ENCODE data around the gene C1QTNF7.

The C1QTNF7 gene, protein sequence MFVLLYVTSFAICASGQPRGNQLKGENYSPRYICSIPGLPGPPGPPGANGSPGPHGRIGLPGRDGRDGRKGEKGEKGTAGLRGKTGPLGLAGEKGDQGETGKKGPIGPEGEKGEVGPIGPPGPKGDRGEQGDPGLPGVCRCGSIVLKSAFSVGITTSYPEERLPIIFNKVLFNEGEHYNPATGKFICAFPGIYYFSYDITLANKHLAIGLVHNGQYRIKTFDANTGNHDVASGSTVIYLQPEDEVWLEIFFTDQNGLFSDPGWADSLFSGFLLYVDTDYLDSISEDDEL

DNA sequence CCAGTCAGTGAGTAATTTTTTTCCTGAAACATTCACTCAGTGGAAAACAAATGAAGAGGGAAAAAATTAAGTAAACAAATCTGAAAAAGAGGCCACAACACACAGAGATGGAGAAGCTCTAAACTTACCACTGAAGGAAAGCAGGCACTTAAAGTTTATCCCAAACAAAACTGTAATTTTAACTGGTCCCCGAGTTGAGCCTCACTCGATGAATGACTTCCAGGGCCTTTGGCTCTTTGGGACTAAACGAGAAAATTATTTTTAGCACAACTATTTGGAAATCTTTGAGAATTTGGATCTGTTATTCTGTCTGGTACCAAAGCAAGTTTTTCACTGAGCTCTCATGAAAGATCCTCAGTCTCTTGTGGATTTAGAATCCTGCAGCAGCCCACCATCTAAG lies at the start of gene C1QTNF7:
C1QTNF7 (plus strand) TSS at position 333 of the 400 bp plus-strand sequence. CDS start 7,711 bp downstream, outside the sequence.
- no peak for DNase-seq

DNA sequence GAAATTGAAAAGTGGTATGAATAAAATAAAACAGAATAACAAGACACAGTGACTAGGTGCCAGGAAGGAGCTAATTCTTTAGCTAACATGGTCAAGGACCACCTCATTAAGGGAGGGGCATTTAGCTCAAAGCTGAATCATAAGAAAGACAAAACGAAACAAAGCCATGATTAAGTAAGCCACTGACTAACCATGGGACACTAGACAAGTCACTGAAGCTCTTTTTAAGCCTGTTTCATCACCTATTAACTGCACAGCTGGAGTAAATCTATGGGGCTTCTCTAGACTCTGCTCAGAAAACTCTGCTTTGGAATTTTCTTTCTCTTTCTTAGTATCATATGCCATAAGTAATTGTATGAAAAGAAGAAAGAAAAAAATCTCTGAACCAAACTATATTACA lies 49.8 kb upstream of the C1QTNF7 start:
- peak; percentile 6 for DNase-seq

DNA sequence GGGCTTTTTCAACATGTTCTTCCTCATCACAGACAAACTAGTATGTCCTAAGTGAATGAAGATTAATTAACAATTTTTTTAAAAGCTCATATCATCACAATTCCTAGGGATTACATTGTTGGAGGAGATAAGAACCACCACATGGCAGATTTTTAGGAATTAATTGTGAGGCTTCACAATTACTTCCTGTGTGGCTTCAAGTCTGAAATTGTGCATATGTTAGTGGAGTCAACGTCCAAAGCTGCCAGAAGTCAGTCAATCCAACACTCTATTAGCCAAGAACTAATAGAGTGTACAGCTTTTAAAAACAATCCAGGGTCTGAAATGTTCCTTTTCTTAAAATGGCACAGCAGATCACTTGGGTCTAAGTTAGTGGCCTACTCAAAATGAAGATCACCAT lies 49.3 kb upstream of the C1QTNF7 start:
- DNase-seq, result no peak

DNA sequence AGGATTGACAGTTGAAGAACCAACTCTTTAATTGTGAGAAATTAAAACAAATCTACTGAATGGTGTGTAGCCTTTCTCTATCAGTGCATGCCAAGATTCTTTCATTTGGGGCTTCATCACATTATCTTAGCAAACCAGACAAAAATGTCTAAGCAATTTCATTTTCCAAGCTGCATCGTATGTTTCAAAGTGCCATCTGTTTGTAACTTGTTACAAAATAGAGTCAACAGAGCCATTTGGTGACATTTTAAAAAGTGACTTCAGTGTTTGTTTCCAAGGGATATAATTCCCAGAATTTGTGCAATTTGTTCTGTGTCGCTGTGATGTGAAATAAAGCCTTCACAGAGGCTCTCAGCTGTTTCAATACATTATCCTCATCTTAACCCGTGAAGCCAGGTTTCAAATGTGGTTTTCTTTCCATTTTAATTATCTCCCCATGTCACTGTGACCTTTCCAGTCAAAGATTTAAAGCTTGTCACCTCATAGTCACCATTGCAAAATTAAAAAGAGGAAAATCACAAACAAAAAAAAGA lies 46.0 kb upstream of the C1QTNF7 start:
- no peak for DNase-seq

DNA sequence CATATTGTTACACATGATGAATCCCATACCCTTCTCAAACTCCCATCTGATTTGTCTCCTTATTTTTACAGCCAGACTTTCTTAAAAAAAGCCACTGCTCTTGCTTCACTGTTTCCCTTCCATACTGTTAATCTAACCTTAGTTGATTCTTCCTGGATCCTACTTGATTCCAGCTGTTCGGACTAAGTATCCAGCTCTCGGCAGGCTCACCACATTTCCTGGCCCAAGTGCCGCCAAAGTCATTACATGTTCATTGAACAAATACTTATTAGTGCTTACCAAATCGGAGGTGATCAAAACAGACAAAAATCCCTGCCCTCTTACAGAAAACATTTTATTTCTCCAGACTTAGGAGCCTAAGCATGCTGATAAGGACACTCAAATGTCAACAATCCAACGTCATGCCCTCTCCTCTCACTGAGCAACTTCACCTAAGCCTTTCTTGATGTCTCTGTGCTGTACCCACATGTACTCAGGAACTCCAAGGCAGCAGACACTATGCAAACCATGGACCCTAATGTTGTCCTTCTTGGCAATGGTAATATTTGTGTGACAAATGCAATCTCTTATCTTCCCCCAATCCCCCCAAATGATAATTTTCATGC lies 45.1 kb upstream of the C1QTNF7 start:
- no peak for DNase-seq

DNA sequence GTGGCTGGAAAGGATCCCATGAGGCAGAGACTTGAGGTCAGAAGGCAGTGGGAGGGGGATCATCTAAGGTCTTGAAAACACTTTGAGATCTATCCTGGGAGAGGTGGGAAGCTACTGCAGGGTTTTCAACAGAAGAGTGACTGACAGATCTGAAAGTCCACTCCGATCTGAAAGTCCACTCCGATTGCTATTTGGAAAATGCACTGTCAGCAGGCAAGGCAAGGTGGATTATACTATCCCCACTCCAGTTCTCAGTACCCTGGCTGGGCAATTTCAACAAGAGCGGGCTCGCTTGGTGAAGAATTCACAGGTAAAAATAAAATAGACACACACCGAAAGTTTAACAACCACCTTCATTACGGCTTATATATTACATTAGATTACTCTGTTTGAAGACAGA lies 42.3 kb upstream of the C1QTNF7 start:
- no peak for DNase-seq

DNA sequence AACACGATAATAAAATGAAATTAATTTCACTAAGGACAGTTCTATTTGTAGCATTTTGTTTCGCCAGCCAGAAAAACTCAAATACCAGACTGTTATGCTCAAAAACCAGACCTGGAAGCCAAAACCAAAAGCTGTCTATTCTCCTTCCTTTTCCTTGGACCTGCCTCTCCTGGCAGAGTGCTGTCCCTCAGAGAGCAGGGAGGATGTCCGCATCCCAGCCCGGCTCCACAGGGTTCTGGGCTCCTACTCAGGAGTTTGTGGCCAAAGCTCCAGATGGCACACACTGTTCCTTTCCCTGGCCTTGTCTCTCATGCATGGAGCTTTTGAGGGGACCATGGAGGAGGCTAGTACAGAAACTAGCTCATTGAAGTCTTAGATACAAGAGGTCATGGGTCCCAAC lies 41.9 kb upstream of the C1QTNF7 start:
- DNase-seq, result no peak

DNA sequence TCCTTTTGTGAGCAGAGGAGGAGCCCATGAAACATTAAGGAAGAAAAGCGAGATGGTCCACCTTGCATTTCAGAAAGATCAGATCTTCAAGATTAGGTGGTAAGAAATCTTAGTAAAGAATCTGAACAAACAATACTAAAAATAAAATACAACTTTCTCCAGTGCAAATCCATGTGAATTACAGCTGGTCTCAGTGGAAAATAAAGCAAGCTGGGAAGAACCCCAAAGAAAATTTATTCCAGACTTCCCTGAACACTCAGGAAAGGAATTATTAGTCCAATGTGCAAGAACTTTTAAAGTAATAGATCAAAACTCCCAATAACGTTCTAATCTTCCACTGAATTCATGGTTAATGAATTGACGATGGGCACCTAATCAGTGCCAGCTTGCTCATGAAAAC lies 37.3 kb upstream of the C1QTNF7 start:
- no peak for DNase-seq

DNA sequence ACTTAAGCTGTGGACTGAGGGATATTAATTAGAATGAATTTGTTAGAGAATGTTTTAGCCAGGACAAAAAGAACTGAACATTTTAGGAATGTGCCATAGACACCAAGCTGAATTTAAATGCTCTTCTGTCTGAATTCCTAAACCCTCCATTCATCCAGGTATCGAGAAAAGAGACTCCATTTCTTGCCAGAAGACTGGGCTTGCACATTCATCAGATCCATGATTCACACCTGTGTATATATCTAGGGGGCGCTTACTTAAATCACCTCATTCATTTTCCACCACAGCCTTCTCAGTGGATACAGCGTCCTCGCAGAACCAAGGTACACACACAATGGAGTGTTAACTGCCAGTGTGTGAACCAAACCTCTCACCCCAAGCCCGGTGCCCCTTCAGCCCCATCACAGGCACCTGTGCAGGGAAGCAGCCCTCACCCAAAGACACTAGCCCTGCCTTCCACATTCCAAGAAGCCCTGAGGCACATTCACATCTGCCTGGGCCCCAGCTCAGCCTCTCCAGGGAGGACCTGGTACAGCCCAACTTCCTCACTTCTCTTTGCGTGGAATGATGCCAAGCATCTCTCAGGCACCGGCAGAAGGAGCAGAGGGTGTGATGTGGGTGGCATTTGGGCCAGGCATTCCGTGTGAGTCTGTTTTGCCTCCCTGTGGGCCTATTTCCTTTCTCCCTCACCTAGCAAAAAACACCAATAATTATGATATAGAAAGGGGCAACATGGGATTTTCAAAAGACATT lies 35.6 kb upstream of the C1QTNF7 start:
- no peak for DNase-seq

DNA sequence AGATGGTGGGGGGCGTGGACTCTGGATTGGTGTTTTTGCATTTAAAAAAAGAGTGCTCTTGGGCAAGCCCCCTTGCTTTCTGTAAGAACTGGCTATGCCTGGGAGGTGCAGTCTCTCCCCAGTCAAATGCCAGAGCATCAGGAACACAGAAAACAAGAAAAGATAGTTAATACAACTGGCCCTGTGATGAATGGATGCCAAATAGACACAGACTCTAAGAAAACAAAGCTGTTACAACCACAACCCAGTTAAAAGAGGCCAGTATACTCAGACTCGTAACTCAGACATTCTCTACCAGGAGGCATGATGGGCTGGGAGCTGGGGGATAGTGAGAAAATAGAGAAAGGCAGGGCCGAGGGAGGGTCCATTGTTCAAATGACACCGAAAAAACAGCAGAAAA lies 32.5 kb upstream of the C1QTNF7 start:
- no peak for DNase-seq

DNA sequence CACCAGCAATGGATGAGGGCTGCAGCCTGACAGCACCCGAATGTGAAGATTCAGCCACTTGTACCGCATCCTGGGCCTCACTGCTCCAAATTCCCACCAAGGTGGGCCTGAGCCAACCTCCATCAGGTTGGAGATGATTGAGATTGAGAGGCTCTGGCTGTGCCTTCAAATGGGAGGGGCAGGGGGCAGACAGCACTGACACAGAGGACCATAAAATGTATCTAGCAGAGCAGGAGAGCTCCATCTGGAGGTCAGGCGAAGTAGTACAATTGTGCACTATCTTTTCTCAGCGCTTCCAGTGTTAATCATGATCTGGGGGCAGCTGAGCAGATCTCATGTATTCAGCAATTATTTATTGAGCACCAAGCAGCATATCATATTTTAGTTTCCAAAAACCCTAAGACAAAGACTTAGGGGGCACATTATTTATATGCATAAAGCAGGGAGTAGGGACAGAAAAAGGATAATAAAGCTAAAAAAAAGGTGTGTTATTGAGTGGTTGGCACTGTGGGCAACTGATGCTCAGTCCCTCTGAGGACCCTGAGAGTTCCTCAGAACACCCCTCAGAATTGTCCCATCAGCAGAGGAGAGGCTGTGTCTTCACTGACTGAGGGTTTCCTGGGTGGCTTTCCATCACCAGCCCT lies 31.6 kb upstream of the C1QTNF7 start:
- peak; percentile 61 for DNase-seq

DNA sequence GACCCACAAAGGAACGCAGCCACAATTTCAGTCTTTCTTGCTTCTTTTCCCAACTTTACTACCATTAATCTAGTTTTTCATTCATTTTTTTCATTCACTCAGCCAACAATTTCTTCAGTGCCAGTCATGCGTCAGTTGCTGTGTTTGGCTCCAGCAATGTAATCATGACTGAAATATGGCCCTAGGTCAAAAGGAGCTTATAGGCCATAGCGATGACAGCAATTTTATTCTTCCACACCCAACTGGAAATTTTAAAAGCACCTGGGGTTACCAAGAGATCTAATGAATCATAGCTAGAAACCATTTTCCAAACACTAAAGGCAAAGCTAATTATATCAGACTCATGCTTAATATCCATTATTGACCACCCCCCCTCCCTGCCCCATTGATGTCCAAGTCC lies 29.8 kb upstream of the C1QTNF7 start:
- no peak for DNase-seq

DNA sequence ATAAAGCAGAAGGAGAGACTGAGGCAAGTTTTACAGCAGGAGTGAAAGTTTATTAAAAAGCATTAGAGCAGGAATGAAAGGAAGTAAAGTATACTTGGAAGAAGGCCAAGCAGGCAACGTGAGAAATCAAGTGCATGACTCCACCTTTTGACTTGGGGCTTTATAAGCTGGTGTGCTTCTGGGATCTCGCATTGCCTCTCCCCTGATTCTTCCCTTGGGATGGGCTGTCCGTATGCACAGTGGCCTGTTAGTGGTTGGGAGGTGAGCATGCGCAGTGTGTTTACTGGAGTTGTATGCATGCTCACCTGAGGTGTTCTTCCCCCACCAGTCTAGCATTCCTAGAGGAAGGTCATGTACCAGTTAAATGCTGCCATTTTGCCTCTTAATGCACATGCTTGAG lies 29.1 kb upstream of the C1QTNF7 start:
- DNase-seq, result no peak

DNA sequence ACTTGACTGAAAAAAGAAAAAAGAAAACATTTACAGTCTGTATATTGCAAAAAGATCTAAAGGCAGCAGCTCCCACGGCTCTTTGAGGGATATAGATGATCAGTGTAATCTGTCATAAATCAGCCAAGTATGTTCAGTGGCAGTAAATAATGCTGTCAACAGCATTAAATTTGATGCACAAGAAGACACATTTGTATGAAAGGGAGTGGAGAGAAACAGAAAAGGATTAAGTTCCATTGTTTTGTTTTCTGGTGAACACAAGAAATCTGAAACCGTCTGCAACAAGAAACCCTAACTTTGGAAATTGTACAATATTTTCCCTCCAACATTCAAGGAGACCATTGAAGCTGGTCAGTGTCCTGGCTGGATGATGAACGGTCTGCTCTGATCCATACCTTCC lies 27.6 kb upstream of the C1QTNF7 start:
- DNase-seq, result no peak

DNA sequence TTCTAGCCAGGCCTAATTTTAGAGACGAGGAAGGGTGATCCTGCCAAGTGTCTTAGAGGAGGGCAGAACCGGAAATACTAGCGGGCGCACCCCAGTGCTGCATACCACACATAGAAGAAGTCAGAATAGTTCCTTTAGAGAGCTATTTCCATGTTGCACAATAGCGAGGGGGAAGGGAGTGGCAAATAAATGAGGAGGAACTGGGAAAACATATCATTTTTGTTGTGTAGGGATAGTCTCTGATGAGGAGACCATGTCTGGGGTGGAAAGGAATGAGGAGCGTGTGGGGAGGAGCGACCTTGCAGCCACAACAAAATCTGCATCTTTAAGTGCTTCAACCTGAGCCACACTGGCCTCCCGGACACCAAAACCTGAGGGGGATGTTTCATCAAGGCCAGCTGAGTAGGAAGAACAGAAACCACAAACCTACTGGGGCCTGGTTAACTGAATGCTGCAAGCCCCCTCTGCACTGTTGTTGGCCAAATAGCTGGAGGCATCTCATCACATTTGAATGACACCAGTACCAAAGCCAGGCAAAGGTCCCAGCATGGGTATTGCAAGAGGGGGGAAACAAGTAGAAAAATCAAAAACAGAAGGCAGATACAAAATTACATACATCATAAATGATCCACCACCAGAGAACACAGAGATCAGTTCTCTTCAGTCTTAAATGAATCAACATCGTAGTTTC lies 26.7 kb upstream of the C1QTNF7 start:
- peak; percentile 36 for DNase-seq

DNA sequence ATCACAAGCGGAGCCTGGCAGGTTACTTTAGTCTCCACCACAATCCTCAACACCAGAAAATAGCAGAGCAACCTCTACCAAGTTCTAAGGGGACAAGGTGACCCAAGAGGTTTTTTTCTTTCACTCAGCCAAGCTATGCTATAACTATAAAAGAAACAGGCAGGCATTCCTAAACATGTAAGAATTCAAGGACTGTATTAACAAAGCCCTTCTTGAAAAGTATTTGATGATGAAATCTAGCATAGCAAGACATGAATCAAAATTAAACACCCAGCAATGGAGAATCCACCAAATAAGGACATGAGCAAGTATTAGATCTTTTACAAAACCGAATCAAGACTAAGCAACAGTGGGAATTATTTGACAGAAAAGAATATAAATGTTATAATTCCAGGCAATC lies 25.7 kb upstream of the C1QTNF7 start:
- no peak for DNase-seq

DNA sequence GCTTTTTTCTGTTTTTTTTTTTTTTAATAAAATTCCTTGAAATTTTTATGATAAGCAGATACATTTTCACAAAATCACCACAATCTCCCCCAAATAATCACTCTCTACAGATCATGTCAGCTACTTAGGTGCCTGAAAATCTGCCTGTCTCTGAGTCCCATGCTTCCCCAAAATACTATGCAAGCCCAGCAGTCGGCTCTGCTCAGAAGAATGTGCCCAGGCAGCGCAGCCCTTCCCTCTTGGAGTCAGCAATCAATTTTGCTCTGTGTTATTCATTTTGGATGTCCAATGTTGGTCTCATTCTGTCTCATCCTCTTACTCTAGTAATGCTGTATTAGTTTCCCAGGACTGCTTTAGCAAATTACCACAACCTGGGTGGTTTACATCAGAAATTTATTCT lies 24.9 kb upstream of the C1QTNF7 start:
- no peak for DNase-seq

DNA sequence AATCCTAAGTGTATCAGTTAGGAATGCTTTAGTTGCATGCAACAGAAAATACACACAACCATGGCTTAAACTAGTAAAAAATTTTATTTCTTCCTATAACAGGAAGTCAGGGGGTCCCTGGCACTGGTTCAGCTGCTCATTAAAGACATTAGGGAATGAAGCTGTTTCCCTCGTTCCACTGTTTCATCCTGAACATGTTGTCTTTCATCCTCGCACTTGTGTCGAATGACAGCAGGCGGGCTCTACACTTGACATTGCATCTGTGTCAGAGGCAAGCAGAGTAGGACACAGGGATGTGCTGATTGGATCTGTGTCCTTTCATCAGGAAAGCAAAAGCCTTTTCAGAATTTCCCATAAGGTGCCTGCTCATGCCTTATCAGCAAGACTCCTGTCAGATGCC lies 22.8 kb upstream of the C1QTNF7 start:
- DNase-seq, result no peak

DNA sequence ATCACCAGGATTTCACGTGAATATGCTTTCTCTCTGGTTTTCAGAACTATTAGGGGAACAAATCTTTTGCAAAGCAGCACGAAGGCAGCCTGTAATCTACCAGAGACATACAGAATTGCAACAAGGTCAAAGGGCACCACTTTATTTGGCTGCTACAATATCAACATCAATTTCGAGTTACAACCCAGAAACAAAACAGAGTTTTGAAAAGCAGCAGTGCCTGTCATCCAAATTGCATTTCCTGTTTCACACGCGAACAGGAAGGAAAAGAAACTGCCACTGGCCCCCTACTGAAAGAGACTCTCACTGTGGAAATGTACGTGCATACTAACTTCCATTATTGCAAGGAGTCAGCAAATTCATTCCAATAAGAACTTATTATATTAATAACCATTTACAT lies 17.1 kb upstream of the C1QTNF7 start:
- DNase-seq, result peak; percentile 40

DNA sequence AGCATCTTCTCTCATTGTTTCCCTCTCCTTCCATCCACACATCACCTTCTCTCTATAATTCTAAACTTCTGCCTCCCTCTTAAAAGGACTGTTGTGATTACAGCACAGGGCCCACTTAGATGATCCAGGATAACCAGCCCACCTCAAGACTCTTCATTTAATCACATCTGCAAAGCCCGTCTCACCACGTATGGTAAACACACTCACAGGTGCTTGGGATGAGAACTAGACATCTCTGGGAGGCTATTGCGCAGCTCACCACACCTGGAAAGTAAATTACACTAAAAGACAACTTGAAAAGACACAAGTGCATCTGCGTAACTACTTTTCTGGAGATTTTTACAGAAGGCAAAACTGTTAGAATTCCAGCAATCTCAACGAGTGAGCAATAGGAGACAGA lies 15.4 kb upstream of the C1QTNF7 start:
- no peak for DNase-seq

DNA sequence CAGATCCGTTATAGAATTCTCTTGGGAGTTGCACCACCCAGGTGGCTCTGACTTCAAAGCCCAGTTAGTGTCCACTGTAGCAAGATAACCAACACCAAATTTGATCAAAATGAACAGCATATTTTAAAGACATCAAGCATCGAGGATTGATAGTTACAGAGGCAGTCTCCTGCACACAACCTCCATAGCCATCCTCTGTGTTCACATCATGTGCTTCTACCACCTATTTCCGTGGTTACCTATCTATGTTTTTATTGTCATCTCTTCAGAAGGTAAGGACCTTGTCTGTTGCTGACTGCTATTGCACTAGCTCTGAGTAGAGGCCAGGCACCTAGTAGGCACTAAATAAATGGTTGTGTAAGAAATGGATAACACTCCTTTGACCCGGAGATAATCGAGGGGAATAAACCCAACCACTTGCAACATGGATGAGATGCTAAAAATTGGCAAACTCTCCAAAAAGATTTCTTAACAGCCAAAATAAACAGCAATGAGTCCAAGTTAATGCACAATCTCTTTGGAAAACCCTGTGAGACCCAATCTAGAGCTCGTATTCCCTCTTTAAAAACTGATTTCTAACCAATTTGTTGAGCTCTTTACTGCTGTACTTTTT lies 14.7 kb upstream of the C1QTNF7 start:
- DNase-seq, result no peak

DNA sequence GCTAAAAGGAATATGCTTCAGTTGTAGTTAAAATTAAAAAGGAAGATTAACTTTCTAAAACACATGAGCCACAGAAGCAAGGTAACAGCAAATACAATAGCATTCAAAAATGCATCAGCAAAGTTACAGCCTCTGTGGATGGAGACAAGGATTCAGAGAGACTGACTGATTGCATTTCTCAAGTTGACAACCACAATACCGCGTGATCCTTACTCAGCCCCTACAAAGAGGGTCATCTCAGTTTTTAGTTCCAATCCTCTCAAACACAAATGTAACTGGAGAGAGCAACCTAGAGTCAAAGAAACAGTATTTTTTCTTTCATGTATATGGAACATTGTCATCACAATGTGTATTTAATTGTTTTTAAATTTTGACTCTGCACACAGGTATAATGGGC lies 14.2 kb upstream of the C1QTNF7 start:
- no peak for DNase-seq

Data from activated CD4-positive, alpha-beta T cell treated with anti-CD3 and anti-CD28 coated beads, Interleukin-10, Interleukin-2, amounts not matched to agents 100 ng/mL and 50 ng/mL, durations not matched to agents 16 hours and 8 hours (primary cell).